Posterior cingulate gyrus (tissue), 11 donors: Measurements from ENCODE around the gene LY6G6C.
"Not testable (repeated sequence)": the region's sequence is repeated elsewhere in the genome, so short reads cannot be mapped to it uniquely, and the experiment has no call there.

Experiments used
- DNase-seq, 10 donors: peaks; one replicate each; pipeline versions ENCODE4 v3.0.0 to v3.0.0-alpha.2; 2020 to 2021; ENCODE audit warnings: mixed read lengths in 3 of 10
- intact Hi-C: fragments of 100-400 bp; cut with DNase I; formaldehyde crosslinking; loops from one replicate; pipeline ENCODE4 v1.15.1; 2023

The LY6G6C gene

GRCh38 chr6:31711233-31711632 is 10.3 kb downstream of the LY6G6C start:
- intact Hi-C loops = no loop called here
- no peak for DNase-seq

GRCh38 chr6:31710523-31711219 is 10.9 kb downstream of the LY6G6C start:
- DNase-seq = peak in 1 of 10 donors; percentile 47
- intact Hi-C loops = no loop called here

- DNase-seq = not testable (repeated sequence)
- intact Hi-C loops = loop anchor here (10.0 kb wide), 1 partner anchor 86 kb away; the partner anchor contains the start of gene VARS1
Measured at GRCh38 chr6:31709157-31709556, 12.4 kb downstream of the LY6G6C start.

DNA sequence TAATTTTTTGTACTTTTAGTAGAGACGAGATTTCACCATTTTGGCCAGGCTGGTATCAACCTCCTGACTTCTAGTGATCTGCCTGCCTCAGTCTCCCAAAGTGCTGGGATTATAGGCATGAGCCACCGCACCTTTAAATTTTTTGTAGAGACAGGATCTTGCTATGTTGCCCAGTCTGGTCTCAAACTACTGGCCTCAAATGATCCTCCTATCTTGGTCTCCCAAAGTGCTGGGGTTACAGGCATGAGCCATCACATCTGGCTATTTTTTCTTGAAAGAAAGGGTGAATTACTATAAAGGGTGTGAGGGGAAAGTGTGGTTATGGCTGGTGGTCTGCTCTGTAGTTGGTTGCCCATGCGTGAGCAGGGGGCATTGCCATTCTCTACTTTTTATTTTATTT is 13.3 kb downstream of the LY6G6C start:
- intact Hi-C loops = loop anchor here (10.0 kb wide), 1 partner anchor 87 kb away; the partner anchor contains the start of gene VARS1
- DNase-seq = no peak

- intact Hi-C loops = loop anchor here (10.0 kb wide), 1 partner anchor 87 kb away; the partner anchor contains the start of gene VARS1
Measured at GRCh38 chr6:31707701-31708100, 13.8 kb downstream of the LY6G6C start.

DNA sequence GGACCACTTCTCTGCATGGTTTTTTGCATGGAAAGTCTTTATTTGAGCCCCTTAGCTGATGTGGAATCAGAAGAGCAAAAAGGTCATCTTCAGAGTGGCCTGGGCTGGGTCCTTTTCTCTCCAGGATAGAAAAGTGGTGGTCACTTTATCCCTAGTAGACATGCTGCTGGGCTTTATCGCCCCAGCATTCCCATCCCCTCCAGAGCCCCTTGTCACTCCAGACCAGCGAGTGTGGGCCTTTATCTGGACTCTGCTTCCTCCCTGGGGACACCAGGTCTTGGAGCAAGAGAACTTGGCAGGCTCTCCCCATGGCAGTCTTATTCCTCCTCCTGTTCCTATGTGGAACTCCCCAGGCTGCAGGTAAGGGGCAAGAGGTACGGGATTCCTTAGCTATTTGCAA is 14.9 kb downstream of the LY6G6C start, which contains the start of gene LY6G6F:
Gene LY6G6F, plus strand, starts transcription at position 268 of the 400 bp plus-strand sequence. Its CDS starts 41 bp downstream, at position 309.
- intact Hi-C loops = loop anchor here (10.0 kb wide), 1 partner anchor 88 kb away; the partner anchor contains the start of gene VARS1
- peak in 2 of 10 donors; percentile 14 to 40 for DNase-seq

More at GRCh38 chr6:31707701-31708100, 13.8 kb downstream of the LY6G6C start:
- DNase-seq = peak in 1 of 10 donors; percentile 8

DNA sequence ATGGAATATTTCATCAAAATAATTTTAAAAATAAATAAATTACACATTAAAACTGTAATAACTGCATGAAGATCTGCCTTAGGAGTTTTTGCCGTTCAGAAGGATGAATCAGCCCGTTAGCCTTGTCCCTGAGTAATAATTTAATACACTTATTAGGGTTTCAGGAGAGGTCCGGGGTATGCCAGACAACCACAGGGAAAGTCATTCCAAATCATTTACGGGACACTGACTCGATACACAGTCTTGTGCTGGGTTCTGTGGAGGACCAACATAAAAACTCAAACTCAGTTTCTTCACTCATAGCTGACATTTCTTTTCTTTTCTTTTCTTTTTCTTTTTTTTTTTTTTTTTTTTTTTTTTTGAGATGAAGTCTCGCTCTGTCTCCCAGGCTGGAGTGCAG is 15.6 kb downstream of the LY6G6C start:
- intact Hi-C loops = loop anchor here (10.0 kb wide), 1 partner anchor 89 kb away; the partner anchor contains the start of gene VARS1

DNA sequence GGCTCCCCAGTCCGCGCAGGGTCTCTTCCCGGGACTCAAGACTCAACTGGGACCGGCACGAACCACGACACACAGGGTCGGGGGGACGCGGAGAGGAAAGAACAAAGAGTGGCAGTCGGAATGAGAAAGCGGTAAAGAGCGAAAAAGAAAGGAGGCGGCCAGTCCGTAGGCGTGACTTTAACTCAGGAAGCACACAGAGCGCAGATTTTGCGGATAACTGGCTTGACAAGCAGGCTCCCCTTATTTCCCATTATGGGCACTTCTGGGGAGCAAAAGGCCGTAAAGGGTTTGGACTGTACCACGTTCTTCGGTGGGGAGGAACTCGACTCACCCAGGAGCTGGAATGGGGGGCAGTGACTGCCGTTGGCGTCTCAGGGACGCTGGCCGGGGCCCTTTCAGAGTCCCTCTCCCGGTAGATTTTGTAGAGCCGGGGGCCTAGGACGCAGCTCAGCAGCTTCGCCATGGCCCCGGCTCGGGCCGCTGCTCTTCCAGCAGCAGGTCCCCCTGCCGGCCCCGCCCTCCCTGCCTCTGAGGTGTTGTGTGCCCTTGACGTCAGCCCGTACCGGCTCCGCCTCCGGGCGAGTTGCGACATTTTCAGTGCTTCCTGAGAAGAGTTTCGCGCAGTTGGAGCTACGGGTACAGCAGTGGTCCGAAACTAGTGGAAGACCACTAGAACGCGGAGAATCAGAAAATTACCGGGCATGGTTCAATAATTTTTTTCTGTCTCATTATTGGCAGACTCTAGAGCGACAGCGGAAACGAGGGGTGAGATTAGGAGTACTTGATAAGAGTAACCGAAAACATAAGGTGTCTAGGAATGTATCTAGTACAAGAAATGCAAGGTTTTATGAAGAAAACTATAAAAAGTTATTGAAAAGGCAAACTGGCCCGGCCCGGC is 18.5 kb downstream of the LY6G6C start, which contains the start of gene ABHD16A:
Gene ABHD16A, minus strand, starts transcription at position 506 of the 898 bp plus-strand sequence. Its CDS starts 43 bp downstream, at position 463.
- DNase-seq = peak; percentile 96 to 100 (median 98)
- intact Hi-C loops = loop anchor here (2.0 to 10.0 kb wide), 2 partner anchors 92 to 160 kb away; partner anchors contain the start of genes NEU1 and VARS1

More for the DNA sequence above, 15.6 kb downstream of the LY6G6C start:
- DNase-seq = peak in 1 of 10 donors; percentile 1

- DNase-seq = peak in 1 of 10 donors; percentile 5
- intact Hi-C loops = loop anchor here (2.0 to 10.0 kb wide), 2 partner anchors 92 to 160 kb away; partner anchors contain the start of genes NEU1 and VARS1
Measured at GRCh38 chr6:31702405-31702818, 19.1 kb downstream of the LY6G6C start.

DNA sequence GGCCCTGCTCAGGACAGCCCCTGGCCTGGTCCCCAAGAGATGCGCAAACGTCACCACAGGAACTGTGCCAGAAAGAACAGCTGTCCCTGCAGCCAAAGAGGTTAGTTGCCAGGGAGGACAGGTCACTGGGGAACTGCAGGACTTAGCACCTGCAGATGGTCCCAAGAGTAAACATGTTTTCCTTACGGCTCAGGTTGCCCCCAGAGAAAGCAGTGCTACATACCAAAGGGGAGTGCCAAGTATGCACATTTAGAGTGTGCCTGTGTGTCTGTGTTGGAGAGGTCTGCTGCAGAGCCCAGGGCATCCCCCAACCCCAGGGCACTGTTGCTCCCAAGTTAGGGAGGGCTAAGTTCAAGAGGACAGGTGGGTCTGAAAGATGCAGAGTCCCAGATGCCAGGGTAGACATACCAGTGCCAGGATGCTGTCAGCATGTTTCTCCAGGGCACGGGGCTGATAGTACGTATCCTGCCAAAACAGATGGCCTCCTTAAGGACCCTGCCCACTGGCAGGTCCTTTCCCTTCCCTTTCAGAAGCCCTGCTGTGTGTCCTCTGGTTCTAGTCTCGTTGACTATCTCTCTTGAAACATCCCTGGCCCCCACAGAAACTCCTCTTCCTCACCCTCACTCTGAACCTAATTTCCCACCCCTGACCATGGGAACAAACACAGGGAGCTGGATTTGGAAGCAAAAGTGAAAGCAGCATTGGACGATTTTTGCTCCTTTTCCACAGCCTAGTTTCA is 19.7 kb downstream of the LY6G6C start:
- DNase-seq = peak in 1 of 10 donors; percentile 74
- intact Hi-C loops = loop anchor here (2.0 to 10.0 kb wide), 2 partner anchors 93 to 161 kb away; partner anchors contain the start of genes NEU1 and VARS1

DNA sequence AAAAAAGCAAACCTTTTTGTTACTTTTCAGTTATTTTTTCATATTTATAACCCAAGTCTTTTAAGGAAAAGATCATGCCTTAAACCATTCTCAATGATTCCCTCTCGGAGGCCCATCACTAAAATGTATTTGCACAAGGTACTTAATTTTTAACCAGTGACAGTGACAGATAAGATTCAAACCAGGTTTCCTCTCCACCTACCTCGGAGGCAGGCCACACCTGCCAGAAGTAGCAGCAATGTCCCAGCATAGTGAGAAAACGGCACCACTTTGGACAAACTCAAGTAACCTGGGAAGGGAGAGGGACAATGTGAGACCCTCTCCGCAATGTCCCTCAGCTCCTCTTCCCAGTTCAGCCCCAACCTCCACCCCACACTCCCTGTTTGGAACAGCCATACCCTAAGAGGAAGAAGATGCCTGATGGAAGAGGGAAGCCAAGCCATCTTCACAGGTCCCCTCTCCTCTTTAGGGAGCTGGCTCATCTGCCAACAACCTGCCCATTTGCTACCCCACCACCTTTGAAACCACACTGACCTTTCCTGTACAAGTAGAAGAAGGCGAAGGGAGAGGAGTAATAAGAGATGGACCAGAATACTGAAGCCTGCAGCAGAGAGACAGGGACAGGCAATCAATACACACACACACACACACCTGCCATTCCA is 20.7 kb downstream of the LY6G6C start:
- intact Hi-C loops = loop anchor here (10.0 kb wide), 1 partner anchor 94 kb away; the partner anchor contains the start of gene VARS1
- no peak for DNase-seq

DNA sequence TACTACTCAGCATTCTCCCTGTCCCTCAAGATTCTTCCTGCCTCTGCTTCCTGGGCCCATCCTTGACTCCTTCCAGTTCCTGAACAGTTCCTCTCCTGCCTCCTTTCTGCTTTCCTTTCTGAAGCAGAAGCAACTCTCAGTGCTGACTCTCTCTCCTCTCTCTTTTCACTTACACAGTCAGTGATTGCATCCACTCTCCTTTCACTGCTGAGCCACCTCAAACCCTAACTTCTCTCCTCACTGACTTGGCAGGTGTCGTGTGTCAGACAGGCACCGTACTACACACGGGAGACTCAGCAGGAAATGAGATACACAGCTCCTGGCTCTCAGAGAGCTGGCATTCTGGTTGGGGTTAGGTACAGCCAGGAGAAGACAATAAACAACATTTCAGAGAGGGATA is 24.0 kb downstream of the LY6G6C start:
- peak in 1 of 10 donors; percentile 20 for DNase-seq
- intact Hi-C loops = no loop called here

DNA sequence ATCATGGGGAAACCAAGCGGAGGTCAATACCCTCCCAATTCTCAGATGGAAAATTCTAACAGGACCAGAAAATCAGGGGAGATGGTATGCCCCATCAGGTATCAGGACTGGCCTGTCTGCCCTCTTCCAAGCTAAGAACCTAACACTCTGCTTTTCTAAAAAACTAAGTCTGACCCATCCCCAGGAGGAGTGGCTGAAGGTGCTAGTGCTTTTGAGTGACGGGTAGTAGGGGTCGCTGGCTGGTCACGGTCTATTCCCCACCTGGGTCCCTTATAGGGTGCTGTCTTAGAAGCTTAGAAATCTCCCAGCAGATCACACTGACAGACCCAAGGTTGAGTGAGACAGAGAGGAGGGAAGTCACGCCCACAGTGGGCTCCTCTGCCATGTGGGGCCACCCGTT is 28.0 kb downstream of the LY6G6C start:
- intact Hi-C loops = no loop called here
- peak in 2 of 10 donors; percentile 19 to 43 for DNase-seq

DNA sequence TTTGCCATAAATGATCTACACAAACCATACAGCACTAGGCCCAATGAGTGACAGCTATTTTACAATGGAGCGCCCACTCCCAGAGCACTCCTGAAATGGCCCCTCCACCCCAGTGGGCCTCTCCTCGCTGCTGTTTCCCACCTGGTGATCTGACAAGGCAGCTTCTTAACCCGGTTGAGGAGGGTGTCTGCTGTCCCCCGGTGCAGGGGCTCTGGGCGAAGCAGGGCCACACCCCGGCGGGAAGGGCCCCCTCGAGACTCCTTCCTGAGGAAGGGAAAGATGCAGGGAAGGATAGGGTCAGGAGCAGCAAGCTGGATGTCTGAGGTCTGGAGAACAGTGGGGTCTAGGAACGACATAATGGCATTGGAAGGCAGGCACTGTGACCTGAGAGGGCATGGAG is 28.7 kb downstream of the LY6G6C start:
- intact Hi-C loops = no loop called here
- DNase-seq = peak in 2 of 10 donors; percentile 23 to 73

DNA sequence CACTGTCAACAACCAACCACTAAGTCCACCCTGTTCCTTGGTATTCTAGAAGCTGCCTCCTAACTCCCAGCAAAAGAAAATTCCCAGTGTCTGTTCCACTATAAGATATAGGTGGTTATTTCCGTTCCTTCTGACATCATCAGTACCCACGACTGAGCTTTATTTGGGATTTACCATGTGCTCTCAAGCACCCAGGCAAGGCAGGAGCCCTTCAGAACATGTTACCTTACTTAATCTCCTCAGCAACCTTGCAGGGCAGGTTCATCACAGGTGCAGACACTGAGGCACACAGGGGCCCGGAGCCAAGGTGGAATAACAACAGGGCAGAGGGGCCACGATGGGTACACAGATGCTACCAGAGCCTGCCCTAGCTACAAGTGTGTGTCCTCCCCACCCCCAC is 29.2 kb downstream of the LY6G6C start:
- peak in 1 of 10 donors; percentile 12 for DNase-seq
- intact Hi-C loops = no loop called here

GRCh38 chr6:31691564-31692108 is 29.9 kb downstream of the LY6G6C start:
- DNase-seq = peak in 2 of 10 donors; percentile 34 to 35
- intact Hi-C loops = no loop called here

DNA sequence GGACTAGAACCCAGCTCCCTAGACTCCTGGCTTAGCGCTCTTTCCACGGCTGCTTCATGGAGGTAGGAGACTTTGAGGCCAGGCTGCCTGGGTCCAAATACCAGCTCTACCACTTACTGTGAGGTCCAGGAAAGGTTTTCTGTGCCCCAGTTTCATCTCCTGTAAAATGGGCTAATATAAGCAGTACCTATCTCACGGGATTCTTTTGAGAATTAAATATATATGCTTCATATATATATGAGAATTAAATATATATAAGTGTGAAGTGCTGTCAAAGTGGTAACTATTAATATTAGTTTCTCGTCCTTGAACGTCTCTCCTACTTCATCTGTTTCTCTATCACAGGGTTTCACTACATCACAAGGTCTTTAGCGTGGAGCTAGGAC is 30.5 kb downstream of the LY6G6C start:
- DNase-seq = peak in 2 of 10 donors; percentile 6 to 22
- intact Hi-C loops = no loop called here

GRCh38 chr6:31690231-31691077 is 31.1 kb downstream of the LY6G6C start:
- DNase-seq = no peak
- intact Hi-C loops = no loop called here
